GM21717 (cell line): ENCODE measurements around the gene SH2D7.

ENCODE experiments used
- ATAC-seq: cut with Tn5 transposase; IDR thresholded peaks from one replicate; pipeline ENCODE4 v1.9.1; 2021; ENCODE audit warnings: mild to moderate bottlenecking, moderate library complexity; ENCODE audit not compliant: unreplicated experiment

Gene SH2D7

DNA sequence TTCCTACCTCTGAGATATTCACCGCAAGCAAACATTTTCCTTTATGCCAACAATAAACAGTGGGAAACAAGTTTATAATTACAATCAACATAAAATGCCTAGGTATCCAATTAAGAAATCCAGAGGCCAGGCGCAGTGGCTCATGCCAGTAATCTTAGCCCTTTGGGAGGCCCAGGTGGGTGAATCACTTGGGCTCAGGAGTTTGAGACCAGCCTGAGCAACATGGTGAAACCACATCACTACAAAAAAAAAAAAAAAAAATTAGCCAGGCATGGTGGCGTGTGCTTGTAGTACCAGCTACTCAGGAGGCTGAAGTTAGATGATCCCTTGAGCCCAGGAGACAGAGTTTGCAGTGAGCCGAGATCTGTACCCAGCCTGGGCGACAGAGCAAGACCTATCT is 32.1 kb upstream of the SH2D7 start:
- no peak for ATAC-seq

DNA sequence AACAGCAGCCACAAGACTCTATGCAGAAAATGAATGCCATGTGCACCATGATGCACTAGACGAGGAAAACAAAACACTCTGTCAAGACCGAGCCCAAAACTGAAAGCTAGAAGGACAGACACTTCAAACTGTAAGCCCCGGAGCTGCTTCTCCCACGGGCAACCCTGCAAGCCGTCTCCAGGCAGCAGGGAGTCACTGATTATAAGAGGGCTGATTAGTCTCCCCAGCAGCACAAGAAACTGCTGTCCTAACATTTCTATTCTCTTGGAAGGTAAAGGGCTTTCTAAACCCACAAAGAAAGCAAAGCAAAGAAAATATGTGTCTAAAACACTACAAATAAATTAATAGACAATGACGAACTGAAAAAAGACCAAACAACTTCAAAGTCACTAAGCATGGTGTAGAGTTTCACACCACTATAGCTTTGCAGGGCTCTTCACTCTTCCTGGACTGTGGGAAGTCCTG is 30.4 kb upstream of the SH2D7 start:
- peak; percentile 44 for ATAC-seq

DNA sequence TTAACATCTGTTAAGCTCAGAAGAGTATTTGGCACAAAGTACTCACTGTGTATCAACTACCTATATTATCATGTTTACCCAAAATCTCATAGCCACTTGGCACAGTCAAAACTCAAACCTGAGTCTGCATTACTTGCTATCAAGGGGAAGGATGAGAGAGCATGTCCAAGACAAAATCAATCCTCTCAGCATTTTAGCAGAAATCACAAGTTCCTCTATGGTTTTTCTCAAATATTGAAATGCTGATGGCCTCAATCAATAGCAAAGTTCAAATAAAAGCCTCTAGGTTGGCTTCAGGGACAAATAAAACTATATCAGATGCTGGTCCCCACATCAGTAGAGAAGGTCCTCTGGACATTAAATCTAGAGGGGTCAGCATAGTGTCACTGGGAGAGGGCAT is 29.1 kb upstream of the SH2D7 start:
- ATAC-seq = no peak

DNA sequence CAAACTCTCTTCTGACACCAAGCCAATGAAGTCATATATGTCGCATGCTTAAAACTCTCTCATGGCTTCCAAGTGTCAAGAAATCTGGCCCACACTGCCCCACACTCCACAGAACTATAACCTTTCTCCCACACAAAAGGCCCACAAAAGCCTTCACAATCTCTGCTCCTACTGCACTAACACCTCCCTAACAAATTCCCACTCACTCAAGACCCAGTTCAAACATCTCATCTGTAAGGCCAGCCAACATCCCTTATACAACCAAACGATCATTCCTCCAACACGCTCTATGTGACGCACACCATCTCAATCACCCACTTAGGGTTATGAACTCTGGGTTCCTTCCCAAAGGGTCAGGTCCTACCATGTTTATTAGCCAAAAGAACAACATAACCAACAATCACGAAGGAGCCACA is 28.4 kb upstream of the SH2D7 start:
- no peak for ATAC-seq

DNA sequence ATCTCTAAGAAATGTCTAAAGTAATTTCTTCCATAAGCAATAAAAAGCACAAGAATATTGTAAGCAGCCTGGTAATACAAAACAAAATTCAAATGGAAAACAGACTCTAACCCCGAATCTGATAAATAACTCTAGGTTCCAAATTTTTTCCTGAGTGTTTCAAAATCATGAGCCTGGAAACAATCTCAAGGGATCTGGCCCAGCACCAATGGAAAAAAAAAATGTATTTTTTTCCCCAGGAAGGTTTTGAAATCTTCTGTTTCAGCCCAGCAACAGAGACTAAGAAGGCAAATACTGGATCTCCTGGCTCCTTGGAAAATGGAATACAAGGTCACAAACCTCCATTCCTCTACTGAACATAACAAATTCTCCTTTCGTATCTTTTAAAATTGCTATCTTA is 27.8 kb upstream of the SH2D7 start:
- no peak for ATAC-seq

DNA sequence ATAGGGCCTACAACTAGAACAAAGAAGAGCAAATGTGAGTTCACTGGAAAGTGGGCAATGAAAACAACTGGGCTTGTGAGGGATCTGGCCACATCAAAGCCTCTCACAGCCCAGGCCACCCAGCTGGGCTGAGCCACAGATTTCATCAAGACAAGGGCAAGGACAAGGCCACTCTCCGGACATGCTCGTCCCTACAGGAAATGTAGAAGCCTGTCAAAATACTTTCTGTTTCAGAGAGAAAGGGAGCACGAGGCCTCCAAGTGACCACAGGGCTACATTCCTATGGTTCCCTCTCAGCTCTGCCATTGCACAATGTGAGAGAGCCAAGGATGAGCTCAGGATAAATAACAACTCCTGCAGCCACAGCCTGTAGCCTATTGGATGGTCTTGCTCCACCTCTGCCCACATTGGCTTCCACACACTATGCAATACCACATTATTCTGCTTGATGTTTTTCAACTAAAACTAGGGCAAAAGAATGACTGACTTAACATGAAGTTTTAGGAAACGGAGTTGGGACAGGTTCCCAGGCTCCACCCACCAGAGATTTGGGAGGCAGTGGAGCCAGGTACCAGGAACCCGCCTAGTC is 27.0 kb upstream of the SH2D7 start:
- ATAC-seq = no peak

DNA sequence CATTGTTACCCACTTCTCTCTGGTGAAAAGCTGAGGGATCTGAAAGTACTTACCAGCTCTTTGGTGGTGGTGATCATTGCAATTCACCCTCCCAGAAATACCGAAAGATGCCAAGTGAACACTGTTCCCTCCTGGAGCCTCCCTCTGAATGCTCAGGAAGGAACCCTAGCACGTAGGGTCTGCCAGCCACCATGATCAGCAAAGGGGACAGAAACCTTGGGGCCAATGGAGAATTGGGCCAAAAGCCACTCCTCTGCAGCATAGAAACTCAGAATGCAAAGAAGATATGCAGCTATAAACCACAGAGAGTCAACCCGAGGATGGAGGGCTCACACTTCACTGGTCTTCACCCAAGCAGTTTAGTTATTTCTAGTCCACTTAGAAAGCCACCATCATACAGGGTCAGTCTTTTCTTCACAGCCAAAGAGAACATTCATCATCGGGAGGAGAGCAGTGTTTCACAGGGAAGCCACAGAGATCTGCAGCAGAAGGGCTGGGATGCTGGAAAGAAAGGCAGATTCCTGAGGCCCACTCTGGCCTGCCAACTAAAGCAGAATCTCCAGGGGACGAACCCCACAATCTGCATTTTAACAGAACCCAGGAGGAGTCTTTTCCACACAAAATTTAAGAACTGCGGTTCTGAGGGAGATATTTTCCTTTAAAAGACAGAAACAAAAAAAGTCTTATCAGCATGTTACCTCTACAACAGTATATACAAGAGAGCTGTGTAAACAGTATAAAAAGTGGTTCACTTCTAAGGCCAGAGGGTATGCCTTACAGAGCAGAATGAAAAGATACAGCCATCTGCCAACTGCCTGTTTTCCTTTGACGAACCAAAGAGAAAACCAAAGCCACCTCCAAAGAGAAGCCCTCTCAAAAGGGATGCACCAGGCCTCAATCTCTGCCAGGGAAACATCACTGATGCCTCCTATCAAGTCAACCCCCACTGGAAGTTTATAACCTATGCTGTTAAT is 26.1 kb upstream of the SH2D7 start:
- ATAC-seq = no peak

DNA sequence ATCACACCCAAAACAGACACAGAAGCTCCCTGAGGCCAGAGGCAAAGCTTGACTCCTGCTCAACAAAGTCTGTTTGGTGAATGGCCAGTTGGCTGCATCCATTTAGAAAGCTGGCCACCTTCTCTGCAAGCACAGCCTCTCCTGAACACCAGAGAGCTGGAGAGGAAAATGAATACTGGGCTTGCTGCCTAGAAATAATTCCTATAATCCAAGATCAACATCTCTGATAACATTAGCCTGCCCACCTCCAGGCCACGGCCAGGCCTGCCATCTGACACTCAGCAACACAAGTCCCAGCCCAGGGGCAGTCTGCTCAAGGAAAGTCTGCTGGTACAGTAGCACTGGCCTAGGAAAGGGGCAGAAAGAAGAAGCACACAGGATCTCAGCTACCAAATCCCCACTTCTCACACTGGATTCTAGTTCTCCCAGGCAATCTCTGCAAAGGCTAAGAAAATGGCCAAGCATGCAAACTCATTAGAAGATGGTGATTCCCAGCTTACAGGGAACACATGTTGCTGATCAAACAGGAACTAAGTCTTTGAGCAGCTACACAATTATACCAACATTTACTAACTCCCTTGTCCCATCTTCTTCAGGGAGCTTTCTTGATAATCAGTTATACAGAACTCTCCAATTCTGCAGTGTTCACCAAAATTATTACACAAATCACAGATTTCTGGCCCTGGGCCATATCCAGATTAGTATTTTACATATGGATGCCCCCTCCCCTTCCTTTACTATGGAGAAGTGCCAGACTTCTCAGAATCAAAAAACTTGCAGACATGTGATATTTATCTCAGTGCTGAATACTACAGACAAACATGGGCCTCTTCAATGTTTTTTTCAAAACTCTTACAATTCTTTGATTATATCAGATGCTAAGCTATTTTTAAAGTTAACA is 24.8 kb upstream of the SH2D7 start:
- no peak for ATAC-seq

DNA sequence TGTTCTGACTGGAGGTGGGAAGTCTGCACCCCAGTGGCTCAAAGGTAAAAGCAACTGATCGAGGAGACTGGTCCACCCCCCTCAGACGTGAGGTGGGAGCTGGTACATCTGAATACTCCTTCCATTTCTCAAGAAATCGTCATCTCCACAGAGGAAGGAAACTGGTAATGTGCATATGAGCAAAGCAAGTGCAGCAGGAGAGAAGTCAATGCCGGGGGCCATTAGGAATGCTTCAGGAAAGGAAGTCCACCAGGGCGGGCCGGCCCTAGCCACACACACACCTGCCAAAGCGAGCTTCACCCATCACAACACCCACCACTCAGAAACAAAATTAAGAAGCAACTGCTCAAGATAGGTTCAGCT is 23.3 kb upstream of the SH2D7 start:
- no peak for ATAC-seq

DNA sequence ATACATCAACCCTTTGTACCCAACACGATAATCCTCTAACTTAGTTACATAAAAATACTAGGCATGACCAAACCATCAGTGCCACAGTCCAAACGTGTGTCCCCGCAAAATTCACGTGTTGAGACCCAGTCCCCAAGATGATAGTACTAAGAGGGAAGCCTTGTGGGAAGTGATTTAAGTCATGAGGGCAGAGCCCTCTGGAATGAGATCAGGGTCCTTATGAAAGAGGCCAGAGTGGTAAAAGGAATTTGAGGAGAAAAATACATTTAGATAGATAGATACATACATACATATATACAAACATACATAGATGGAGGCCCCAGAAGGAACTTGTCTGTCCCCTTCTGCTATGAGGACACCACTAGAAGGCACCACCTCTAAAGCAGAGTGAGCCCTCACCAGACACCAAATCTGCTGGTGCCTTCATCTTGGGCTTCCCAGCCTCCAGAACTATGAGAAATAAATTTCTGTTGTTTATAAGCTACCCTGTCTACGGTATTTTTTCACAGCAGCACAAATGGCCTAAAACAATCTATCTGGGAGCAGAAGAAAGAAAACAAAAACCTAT is 22.8 kb upstream of the SH2D7 start:
- ATAC-seq = no peak

DNA sequence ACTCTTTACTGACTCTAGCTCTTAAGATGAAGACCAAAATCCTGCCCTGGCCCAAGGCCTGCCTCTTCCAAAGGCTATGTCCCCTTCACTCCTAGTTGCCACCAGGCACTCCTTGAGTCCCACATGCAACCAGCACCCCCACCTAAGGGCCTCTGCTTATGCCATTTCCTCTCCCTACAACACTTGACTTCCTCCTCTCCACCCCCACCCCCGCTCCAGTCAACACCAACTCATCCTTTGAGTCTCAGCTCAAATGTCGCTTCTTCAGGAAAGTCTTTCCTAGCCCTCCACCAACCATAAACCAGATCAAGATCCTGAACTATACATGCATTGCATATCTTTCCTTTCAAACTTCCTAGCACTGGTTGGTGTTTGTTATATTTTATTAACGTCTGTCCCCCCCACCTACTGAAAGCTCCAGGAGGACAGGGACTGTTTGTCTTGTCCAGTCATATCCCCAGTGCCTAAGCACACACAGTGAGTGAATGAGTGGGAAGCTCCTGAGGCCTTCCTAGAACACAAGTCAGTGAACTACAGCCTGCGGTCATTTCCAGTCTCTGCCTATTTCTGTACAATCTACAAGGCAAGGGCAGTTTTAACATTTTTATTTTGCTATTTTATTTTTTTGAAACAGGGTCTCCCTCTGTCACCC is 22.2 kb upstream of the SH2D7 start:
- no peak for ATAC-seq

DNA sequence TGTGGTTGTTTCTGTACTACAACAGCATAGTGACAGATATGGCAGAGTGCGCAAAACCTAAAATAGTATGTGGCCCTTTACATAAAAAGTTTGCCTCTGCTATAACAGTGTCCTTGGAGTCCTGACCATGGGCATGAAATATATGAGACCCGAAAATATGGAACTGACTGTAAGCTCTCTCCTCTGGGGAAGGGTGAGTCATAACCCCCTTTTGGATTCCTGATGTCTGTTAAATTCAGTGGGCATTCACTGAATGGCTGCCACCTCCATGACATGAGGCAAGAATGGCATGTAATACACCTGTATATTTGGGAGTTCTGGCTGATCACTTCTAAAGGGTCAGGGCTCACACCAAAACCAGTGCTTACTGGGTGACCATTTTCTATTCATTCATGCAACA is 21.0 kb upstream of the SH2D7 start:
- ATAC-seq = no peak

DNA sequence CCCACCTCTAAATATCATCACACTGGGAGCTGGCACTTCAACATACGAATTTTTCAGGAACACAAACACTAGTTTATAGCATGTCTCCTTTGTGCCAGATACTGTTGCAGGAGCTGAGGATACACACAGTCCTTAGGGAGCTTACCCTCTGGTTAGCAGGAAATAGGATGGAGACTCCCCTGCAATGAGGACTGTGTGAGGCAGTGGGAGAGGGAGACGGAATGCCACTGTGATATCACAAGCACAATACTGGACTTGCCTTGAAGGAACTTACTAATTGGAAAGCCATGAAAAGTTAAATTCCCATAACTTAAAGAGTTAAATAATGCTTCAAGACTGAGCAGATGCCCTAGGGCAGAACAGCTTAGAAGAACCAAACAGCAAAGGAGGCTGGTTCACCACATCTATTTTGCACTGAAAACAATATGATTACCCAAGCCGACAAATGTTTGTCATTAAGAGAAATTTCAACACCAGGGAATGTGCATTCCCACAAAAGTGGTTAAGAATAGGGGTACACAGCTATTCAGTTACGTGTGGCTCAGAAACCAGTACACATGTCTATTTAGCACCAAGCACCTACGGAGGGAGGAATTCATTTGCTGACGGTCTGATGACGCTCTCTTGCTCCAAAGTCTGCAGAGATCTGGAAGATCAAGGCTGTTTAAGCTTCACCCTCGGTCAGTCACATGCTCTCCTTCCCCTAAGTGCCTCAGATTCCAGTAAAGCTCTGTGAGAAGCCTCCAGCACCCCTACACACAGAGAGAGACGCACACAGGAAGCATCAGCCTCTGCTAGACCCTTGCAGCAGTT is 20.1 kb upstream of the SH2D7 start:
- ATAC-seq = no peak

DNA sequence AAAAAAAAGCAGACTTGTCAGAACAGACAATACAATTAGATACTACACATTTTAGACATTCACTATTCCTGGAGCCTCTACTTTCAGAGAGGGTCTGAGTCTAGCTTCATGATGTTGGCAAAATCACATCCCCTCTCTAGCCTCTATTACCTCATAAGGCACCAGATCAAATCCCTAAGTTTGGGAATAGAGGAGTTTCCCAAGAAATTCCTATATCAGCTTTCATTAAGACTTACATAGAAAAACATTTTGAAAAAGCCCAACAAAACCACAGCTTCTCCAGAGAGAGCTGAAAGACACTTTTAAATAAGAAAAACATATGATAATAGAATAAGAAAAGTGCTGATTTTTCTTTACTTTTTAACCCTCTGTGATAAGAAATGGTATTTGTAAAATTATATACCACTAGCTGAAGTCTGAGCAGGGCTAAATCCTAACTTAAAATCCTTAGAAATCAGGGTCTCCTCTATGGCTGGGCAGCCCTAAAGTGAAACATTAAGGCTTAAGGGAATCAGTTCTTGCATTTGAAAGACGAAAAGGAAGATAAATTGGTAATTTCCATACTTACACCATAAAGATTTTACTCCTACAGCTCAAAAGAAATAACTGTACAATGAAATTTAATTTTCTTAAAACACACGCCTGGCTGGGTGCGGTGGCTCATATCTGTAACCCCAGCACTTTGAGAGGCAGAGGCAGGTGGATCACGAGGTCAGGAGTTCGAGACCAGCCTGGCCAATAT is 19.1 kb upstream of the SH2D7 start:
- no peak for ATAC-seq

DNA sequence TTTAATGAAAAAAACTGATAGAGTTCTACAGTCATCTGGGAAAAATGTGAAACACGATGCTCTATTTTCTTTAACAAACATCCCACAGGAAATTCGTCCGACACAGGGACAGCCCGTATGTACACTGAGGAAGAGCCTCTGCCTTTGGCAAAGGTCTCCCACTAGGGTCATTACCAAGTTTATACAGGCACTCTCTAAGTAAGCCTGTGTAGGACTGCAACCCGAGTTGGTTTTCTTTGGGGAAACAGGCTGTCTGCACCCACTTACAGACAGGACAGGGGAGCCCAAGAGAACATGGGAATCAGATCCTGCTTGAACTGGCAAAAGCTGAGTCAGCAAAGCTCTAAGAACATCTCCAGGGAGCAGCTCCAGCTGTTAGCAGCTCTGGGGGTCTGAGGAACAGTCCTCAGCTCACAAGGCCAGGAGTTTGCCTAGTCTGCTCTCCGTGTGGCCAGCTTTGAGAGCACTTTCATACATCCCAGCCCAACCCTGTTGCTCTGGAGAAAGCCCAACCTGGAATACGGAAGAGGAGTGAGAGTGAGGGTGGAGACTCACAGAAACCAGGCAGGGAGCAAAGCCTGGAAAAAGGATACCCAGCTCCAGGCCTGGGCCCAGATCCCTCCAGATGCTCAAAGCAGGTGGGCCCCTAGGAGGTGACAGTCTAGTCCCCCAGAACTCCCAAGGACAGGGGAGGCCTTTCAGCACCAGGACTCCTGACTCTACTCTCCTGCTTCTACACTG is 16.7 kb upstream of the SH2D7 start:
- no peak for ATAC-seq

DNA sequence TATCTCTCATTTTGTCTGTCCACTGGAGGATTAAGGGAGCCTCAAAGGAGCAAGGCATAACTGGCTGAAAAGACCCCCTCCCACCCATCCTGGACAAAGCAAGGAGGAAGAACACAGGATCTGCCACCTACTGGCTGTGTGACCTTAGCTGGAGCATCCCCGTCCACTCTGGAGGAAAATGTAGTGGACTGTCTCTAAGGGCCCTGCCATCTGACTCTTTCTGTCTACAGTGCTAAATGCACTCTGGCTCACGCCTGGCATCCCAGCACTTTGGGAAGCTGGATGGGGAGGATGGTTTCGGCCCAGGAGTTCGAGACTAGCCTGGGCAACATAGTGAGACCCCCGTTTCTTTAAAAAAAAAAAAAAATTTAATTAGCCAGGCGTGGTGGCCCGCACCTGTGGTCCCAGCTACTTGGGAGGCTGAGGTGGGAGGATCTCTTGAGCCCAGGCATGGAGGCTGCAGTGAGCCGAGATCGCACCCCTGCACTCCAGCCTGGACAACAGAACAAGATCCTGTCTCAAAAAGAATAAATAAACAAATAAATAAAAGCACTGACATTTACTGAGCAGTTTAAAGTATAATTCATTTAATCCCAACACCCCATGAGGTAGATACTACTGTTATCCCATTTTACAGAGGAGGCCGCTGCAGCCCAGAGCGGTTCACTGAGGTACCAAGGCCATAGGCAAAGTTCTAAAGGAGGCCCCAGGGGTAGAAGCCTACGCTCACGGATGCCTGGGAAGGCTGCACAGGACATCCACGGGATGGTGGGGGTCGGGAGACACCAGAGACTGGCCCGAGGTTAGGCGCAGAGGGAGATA is 15.9 kb upstream of the SH2D7 start:
- no peak for ATAC-seq

DNA sequence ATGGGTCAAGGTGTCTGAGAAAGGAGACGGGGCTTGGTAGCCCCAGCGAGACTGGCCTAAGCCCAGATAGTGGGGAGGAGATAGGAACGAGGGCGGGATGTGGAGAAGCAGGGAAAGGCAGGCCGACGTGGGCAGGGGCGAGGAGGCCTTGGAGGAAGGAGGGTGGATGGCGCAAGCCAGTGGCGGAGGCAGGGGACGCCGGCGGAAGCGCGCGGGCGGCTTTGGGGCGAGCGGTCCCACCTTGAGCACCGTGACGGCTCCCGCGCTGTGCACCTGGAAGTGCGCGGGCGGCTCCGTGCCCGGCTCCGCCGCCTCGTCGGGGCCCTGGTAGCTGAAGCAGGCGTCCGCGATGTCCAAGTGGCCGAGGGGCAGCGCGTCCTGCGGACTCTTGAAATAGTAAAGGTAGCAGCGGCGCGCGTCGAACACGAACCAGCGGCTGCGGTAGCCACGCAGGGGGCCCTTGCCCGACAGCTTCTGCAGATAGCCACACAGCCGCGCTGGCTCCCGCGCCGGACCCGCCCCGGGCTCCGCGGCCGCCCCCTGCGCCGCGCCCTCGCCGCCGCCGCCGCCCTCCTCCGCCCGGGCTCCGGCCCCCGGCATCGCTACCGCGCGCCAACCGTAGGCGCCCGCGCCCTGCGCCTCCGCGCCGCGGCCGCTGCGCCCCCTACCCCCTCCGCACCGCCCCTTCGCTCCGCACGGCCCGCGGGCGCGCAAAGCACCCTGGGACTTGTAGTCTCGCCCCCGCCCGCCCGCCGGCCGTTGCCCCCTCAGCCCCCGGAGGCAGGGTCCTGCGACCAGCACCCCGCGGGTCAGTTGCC is 15.1 kb upstream of the SH2D7 start, which contains the start of gene TBC1D2B:
TBC1D2B (minus strand) TSS at position 659 of the 818 bp plus-strand sequence; CDS start at position 600, 59 bp downstream.
- peak; percentile 49 for ATAC-seq
